ENCODE measurements around the gene TUBGCP2.

GRCh38 chr10:133306941-133307379, 1.7 kb downstream of the TUBGCP2 start:
- TF ChIP-seq EZH2 (IDR thresholded peaks at IDR 0.05; ENCODE audit: insufficient read depth, poor library complexity, severe bottlenecking) (no peak), EZH2phosphoT487 (IDR thresholded peaks at IDR 0.05; ENCODE audit: insufficient read depth, low read depth) (no peak)

All from GM23248 (cell line).